H1 (cell line): ENCODE data around the gene GRIK4. TPM values are rescaled to one million over a fixed set of nuclear protein-coding genes. Genes with fewer than 3 reads are reported as not detected.

Experiments used
- ASH2L ChIP-seq: fragments of 200-600, 300-600 bp; sonication (generic); IDR thresholded peaks from one replicate; pipeline ENCODE4 v1.7.1; 2017; ENCODE audit warnings: low read length
- BCL11A ChIP-seq, 2 experiments: IDR thresholded peaks; one replicate each; pipeline ENCODE4 v1.6.1; 2011; ENCODE audit warnings: low read depth in 2 of 2, low read length in 2 of 2, mild to moderate bottlenecking in 2 of 2
- POLR2A ChIP-seq, 2 experiments: IDR thresholded peaks; 1 replicate in 1 of 2; 2 replicates in 1 of 2; pipeline ENCODE4 v1.6.1; 2011; ENCODE audit warnings: low read depth in 2 of 2, low read length in 2 of 2, mild to moderate bottlenecking in 2 of 2; ENCODE audit errors: control extremely low read depth in 1 of 2
- SP4 ChIP-seq: IDR thresholded peaks from 2 replicates; pipeline ENCODE4 v1.6.1; 2012; ENCODE audit warnings: low read length, inconsistent platforms
- polyA plus RNA-seq, 7 experiments: library from polyadenylated mRNA; depleted of rRNA in 3 of 7; stranded (reverse) in 5 of 7; unstranded in 2 of 7; fragments of >200 nt in 5 of 7; fragments of 200-250 nt in 2 of 7; gene quantifications; 1 replicate in 5 of 7; 2 replicates in 1 of 7; 4 replicates in 1 of 7; pipeline versions ENCODE4 v1.2.1 to v1.2.3, GENCODE V29; 2011 to 2013; ENCODE audit warnings: missing spikeins in 2 of 7, mixed read lengths in 2 of 7
- total RNA-seq: library from RNA; stranded (reverse); fragmentation: NEBNext Ultra II Directional; extraction: Animal tissue kit (Norgen Biotek cat#: 25700); gene quantifications from 2 replicates; pipeline ENCODE4 v1.2.1, GENCODE V29; 2021

Gene GRIK4
- total and polyA plus RNA-seq, 2 of the 8 experiments (the other 6 are each of a cell fraction or from before 2014, with no cell fraction given) = 1.2 to 2.9 TPM

- TF ChIP-seq POLR2A (IDR thresholded peaks at IDR 0.05; ENCODE audit: control extremely low read depth in 1 of 2, low read depth in 2 of 2, low read length in 2 of 2) (no peak), BCL11A (IDR thresholded peaks at IDR 0.05; ENCODE audit: low read depth in 2 of 2, low read length in 2 of 2) (no peak), ASH2L (no peak), SP4 (no peak)
These were observed 197.1 kb downstream of the GRIK4 start (continued) for GRCh38 chr11:120708511-120709183.
